B cell (primary cell): Measurements from ENCODE around the gene HSP90AB1. TPM values are rescaled to one million over a fixed set of nuclear protein-coding genes. Genes with fewer than 3 reads are reported as not detected.

ENCODE experiments used
- ATAC-seq: fragments of 200-7000 bp; cut with Tn5 transposase; one replicate; pipeline ENCODE4 v1.10.0; 2021; ENCODE audit warnings: low read depth, mild to moderate bottlenecking, moderate number of reproducible peaks, moderate library complexity
- CTCF ChIA-PET: fragments of 350-600 bp; sonication (Branson Sonifier 250); formaldehyde crosslinking; loops from one replicate; lab custom pipeline; 2021; ENCODE audit warnings: antibody characterized with exemption, inconsistent platforms; lab: Charles Lee
- POLR2A ChIA-PET: fragments of 350-600 bp; sonication (Branson Sonifier 250); formaldehyde crosslinking; loops from one replicate; lab custom pipeline; 2021; ENCODE audit warnings: antibody characterized with exemption; lab: Charles Lee
- DNase-seq: peaks from one replicate; pipeline ENCODE4 v3.0.0; 2013
- H2AFZ ChIP-seq: 2 replicates; pipeline ENCODE4 v1.6.1; 2012; ENCODE audit warnings: mild to moderate bottlenecking, low read depth, low read length; ENCODE audit not compliant: insufficient read depth, poor library complexity, severe bottlenecking
- H3K27ac ChIP-seq, 2 donors: 1 replicate in 1 of 2; 2 replicates in 1 of 2; pipeline ENCODE4 v1.5.1; 2012 to 2013; ENCODE audit warnings: low read length in 2 of 2, mild to moderate bottlenecking in 2 of 2, moderate library complexity in 1 of 2
- H3K27me3 ChIP-seq, 4 experiments: fragments of 200-600 bp in 1 of 4; sonication (generic) in 1 of 4; replicated peaks in 1 of 4; 1 replicate in 2 of 4; 2 replicates in 2 of 4; pipeline versions ENCODE4 v1.6.1 to v1.7.0; 2013 to 2016; ENCODE audit warnings: low read length in 3 of 4, mild to moderate bottlenecking in 2 of 4, mixed read lengths in 1 of 4, moderate library complexity in 1 of 4; ENCODE audit not compliant: insufficient read depth in 4 of 4, control insufficient read depth in 3 of 4; ENCODE audit errors: control extremely low read depth in 1 of 4
- H3K36me3 ChIP-seq, 2 experiments: replicated peaks in 1 of 2; 1 replicate in 1 of 2; 2 replicates in 1 of 2; pipeline versions ENCODE4 v1.6.1 to v1.7.1; 2013; ENCODE audit warnings: low read length in 1 of 2; ENCODE audit not compliant: insufficient read depth in 2 of 2, control insufficient read depth in 1 of 2; ENCODE audit errors: control extremely low read depth in 1 of 2, extremely low read depth in 1 of 2
- H3K4me1 ChIP-seq, 2 donors: fragments of 200-600 bp in 1 of 2; sonication (generic) in 1 of 2; 1 replicate in 1 of 2; 2 replicates in 1 of 2; pipeline versions ENCODE4 v1.5.1 to v1.6.1; 2013 to 2017; ENCODE audit warnings: low read length in 2 of 2; ENCODE audit not compliant: control insufficient read depth in 2 of 2, insufficient read depth in 2 of 2
- H3K4me2 ChIP-seq: replicated peaks from 2 replicates; pipeline ENCODE3; 2012; ENCODE audit warnings: mild to moderate bottlenecking, low read depth, low read length; ENCODE audit not compliant: poor library complexity, severe bottlenecking
- H3K4me3 ChIP-seq, 5 experiments: fragments of 200-600 bp in 1 of 5; sonication (generic) in 1 of 5; 1 replicate in 3 of 5; 2 replicates in 2 of 5; pipeline versions ENCODE4 v1.5.1 to v1.7.0; 2011 to 2016; ENCODE audit warnings: low read length in 4 of 5, mild to moderate bottlenecking in 4 of 5, low read depth in 2 of 5, control low read depth in 1 of 5, moderate library complexity in 1 of 5; ENCODE audit not compliant: insufficient read depth in 1 of 5; ENCODE audit errors: control extremely low read depth in 1 of 5, extremely low read depth in 1 of 5
- H3K79me2 ChIP-seq: fragments of 200-600 bp; sonication (generic); one replicate; pipeline ENCODE4 v1.6.0; 2016; ENCODE audit warnings: low read length; ENCODE audit not compliant: control insufficient read depth, insufficient read depth
- H3K9ac ChIP-seq: fragments of 200-600 bp; sonication (generic); 2 replicates; pipeline ENCODE4 v1.6.1; 2017; ENCODE audit warnings: mild to moderate bottlenecking, low read length, moderate library complexity
- H3K9me3 ChIP-seq, 3 donors: one replicate each; pipeline versions ENCODE4 v1.6.1 to v1.7.1; 2013; ENCODE audit warnings: low read length in 2 of 3; ENCODE audit not compliant: control insufficient read depth in 2 of 3, insufficient read depth in 1 of 3; ENCODE audit errors: control extremely low read depth in 1 of 3
- H4K20me1 ChIP-seq: 2 replicates; pipeline ENCODE4 v1.6.0; 2012; ENCODE audit warnings: mild to moderate bottlenecking, low read length; ENCODE audit not compliant: insufficient read depth, control insufficient read depth, poor library complexity, severe bottlenecking
- H3K27ac Mint-ChIP-seq: one replicate; pipeline ENCODE4 v1.8.0; 2021; ENCODE audit warnings: mixed read lengths
- H3K27me3 Mint-ChIP-seq: one replicate; pipeline ENCODE4 v1.8.0; 2021; ENCODE audit warnings: mixed read lengths
- H3K4me1 Mint-ChIP-seq: one replicate; pipeline ENCODE4 v1.8.0; 2021; ENCODE audit warnings: mixed read lengths
- H3K4me3 Mint-ChIP-seq: one replicate; pipeline ENCODE4 v1.8.0; 2021; ENCODE audit warnings: mixed read lengths
- H3K9me3 Mint-ChIP-seq: one replicate; pipeline ENCODE4 v1.8.0; 2022; ENCODE audit warnings: mixed read lengths; ENCODE audit not compliant: insufficient read depth
- EZH2 ChIP-seq: IDR thresholded peaks from 2 replicates; pipeline ENCODE4 v1.6.1; 2012; ENCODE audit warnings: borderline replicate concordance, low read depth, mild to moderate bottlenecking, moderate library complexity, low read length; ENCODE audit not compliant: insufficient read depth, poor library complexity, severe bottlenecking
- WGBS: methylation state at CpG from one replicate; pipeline ENCODE4 v1.1.5; 2013; ENCODE audit warnings: missing lambda C conversion rate; ENCODE audit not compliant: insufficient coverage; 5-methylcytosine and 5-hydroxymethylcytosine counted together
- intact Hi-C: fragments of 100-400 bp; cut with micrococcal nuclease; formaldehyde crosslinking; loops from one replicate; pipeline ENCODE4 v1.10.0; 2022
- polyA plus RNA-seq: library from polyadenylated mRNA; depleted of rRNA; stranded (reverse); fragments of >200 nt; gene quantifications from 2 replicates; pipeline ENCODE4 v1.2.3, GENCODE V29; 2012
- total RNA-seq, 2 donors: library from RNA; stranded (reverse); fragments of 120-200 nt in 1 of 2; gene quantifications; 1 replicate in 1 of 2; 2 replicates in 1 of 2; pipeline versions ENCODE4 v1.2.3 to v1.2.4, GENCODE V29; 2013 to 2022
- TF ChIP-seq, protein P1 (sequence below): fragments of 200-600 bp; IDR thresholded peaks from one replicate; pipeline ENCODE4 v1.8.0; 2022; ENCODE audit warnings: antibody characterized with exemption, mild to moderate bottlenecking

Gene HSP90AB1
- total and polyA plus RNA-seq, 2 donors (not counting 1 experiment from before 2014, with no cell fraction given): 395 to 645 TPM

DNA sequence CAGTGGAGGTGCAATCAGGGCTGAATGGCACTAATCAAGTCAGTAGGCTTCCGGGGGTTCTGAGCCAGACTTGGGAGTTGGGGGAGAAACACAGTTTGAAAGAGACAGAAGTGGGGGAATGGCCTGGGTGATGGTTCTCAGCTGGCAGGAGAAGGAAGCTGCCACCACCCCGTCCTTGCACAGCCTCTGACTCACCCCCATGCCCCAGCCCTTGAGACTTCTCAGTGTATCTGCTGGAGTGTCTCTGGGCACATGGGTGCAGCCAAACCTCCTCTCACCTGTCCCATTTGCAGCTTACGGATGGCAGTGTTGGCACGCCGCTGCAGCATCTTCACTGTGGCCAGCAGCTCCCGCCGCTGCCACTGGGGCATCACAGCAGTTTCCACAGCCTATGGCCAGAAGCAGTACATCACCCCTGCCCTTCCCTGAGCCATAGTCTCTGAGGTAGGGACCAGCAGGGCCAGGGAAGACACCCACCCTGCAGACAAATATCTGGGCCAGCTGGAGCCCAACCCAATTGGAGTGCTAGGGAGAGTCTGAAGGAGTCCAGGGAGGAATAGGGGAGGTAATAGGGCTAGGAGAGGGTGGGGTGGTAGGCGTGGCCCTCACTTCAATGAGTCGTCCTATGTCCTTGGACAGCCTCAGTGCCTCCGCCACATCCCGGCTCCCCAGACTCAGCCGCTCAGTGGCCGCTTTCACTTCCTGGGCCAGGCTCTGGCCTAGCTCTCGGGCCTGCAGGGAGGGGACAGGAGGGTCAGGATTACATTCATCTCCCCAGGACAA lies 55.1 kb downstream of the HSP90AB1 start:
- peaks cover 2% of the 10 kb centered on the region for H3K27me3 Mint-ChIP-seq
- no peak for TF ChIP-seq EZH2
- TF ChIP-seq, protein P1, sequence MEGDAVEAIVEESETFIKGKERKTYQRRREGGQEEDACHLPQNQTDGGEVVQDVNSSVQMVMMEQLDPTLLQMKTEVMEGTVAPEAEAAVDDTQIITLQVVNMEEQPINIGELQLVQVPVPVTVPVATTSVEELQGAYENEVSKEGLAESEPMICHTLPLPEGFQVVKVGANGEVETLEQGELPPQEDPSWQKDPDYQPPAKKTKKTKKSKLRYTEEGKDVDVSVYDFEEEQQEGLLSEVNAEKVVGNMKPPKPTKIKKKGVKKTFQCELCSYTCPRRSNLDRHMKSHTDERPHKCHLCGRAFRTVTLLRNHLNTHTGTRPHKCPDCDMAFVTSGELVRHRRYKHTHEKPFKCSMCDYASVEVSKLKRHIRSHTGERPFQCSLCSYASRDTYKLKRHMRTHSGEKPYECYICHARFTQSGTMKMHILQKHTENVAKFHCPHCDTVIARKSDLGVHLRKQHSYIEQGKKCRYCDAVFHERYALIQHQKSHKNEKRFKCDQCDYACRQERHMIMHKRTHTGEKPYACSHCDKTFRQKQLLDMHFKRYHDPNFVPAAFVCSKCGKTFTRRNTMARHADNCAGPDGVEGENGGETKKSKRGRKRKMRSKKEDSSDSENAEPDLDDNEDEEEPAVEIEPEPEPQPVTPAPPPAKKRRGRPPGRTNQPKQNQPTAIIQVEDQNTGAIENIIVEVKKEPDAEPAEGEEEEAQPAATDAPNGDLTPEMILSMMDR: no peak
- no peak overlapping the region for H3K4me3 Mint-ChIP-seq
- Histone ChIP-seq H3K9ac (no peak overlapping the region), H3K4me2 (no peak overlapping the region), H3K27ac (no peak overlapping the region), H3K36me3 (peaks cover 0 to 55% of the 10 kb centered on the region in 2 experiments), H3K79me2 (no peaks in the 10 kb centered on the region), H3K27me3 (peaks cover 0 to 13% (median 4%) of the 10 kb centered on the region in 4 experiments), H3K4me3 (no peak overlapping the region), H3K4me1 (peaks cover 10 to 11% of the 10 kb centered on the region in 2 donors), H2AFZ (no peak overlapping the region), H3K9me3 (peaks cover 0 to 2% (median 0%) of the 10 kb centered on the region in 3 donors), H4K20me1 (peaks cover 6% of the 10 kb centered on the region)
- ChIA-PET CTCF (interaction anchor here (1.0 to 9.6 kb wide), 2 partner anchors 11 to 34 kb away, joined by 3 to 107 read pairs; partner anchors contain the start of genes AARS2 and TMEM151B), POLR2A (no interaction called here)
- no peak for ATAC-seq
- 96% methylated on average over 14 of the region's 14 CpGs for WGBS
- intact Hi-C loops: no loop called here
- H3K9me3 Mint-ChIP-seq: no peaks in the 10 kb centered on the region
- no peak overlapping the region for H3K27ac Mint-ChIP-seq
- H3K4me1 Mint-ChIP-seq: peaks cover 3% of the 10 kb centered on the region
- no peak for DNase-seq

DNA sequence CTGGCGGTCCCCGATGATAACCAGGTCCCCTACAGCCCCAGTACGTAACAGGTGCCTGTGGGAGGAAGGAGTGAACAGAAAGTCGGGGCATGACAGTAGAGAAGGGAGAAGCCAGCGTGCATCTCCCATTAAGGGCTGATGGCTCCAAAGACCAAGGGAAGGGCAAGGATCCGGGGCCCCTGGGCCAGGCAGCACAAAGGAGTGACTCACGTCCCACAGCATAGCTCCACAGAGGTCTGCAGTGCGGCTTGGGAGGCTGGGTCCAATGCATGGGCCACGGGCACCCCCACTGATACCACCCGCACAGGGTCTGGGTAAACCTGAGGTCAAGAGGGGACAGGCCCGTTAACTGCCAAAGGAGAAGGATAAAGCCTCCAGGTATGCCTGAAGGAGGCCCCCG lies 56.0 kb downstream of the HSP90AB1 start:
- no peak for DNase-seq
- no peak overlapping the region for H3K4me3 ChIP-seq
- no peaks in the 10 kb centered on the region for H3K9me3 ChIP-seq
- ATAC-seq: no peak
- H2AFZ ChIP-seq: no peak overlapping the region
- ChIA-PET CTCF (interaction anchor here (0.9 to 9.6 kb wide), 3 partner anchors 8 to 130 kb away, joined by 4 to 107 read pairs (median 6); partner anchors contain the start of gene TMEM151B), POLR2A (no interaction called here)
- intact Hi-C loops: no loop called here
- TF ChIP-seq, protein P1: no peak
- TF ChIP-seq EZH2: no peak
- no peak overlapping the region for H3K4me3 Mint-ChIP-seq
- H3K27ac Mint-ChIP-seq: no peak overlapping the region
- peaks cover 3% of the 10 kb centered on the region in 2 donors for H3K4me1 ChIP-seq
- no peaks in the 10 kb centered on the region for H3K9me3 Mint-ChIP-seq
- 96% methylated on average over 10 of the region's 12 CpGs for WGBS
- H3K4me1 Mint-ChIP-seq: peaks cover under 1% of the 10 kb centered on the region
- H3K79me2 ChIP-seq: no peaks in the 10 kb centered on the region
- peaks cover 0 to 6% (median 0%) of the 10 kb centered on the region in 4 experiments for H3K27me3 ChIP-seq
- peaks cover 0 to 62% of the 10 kb centered on the region in 2 experiments for H3K36me3 ChIP-seq
- H4K20me1 ChIP-seq: no peaks in the 10 kb centered on the region
- no peak overlapping the region for H3K4me2 ChIP-seq
- H3K27ac ChIP-seq: no peak overlapping the region
- H3K9ac ChIP-seq: no peak overlapping the region
- no peaks in the 10 kb centered on the region for H3K27me3 Mint-ChIP-seq
